ES-I3 (cell line): ENCODE measurements around the gene PARD6G.

ENCODE experiments used
- H3K36me3 ChIP-seq: 2 replicates; pipeline ENCODE4 v1.6.1; 2013; ENCODE audit warnings: mild to moderate bottlenecking, low read length, control low read depth, moderate library complexity; ENCODE audit not compliant: insufficient read depth
- H3K4me1 ChIP-seq: 2 replicates; pipeline ENCODE4 v1.6.1; 2013; ENCODE audit warnings: mild to moderate bottlenecking, control low read depth, low read length; ENCODE audit not compliant: insufficient read depth
- H3K9ac ChIP-seq: 2 replicates; pipeline ENCODE4 v1.6.1; 2013; ENCODE audit warnings: low read depth, mild to moderate bottlenecking, low read length, moderate library complexity
- H3K9me3 ChIP-seq: 2 replicates; pipeline ENCODE4 v1.6.1; 2013; ENCODE audit warnings: mild to moderate bottlenecking, low read length, moderate library complexity; ENCODE audit not compliant: control insufficient read depth, insufficient read depth

Gene PARD6G

DNA sequence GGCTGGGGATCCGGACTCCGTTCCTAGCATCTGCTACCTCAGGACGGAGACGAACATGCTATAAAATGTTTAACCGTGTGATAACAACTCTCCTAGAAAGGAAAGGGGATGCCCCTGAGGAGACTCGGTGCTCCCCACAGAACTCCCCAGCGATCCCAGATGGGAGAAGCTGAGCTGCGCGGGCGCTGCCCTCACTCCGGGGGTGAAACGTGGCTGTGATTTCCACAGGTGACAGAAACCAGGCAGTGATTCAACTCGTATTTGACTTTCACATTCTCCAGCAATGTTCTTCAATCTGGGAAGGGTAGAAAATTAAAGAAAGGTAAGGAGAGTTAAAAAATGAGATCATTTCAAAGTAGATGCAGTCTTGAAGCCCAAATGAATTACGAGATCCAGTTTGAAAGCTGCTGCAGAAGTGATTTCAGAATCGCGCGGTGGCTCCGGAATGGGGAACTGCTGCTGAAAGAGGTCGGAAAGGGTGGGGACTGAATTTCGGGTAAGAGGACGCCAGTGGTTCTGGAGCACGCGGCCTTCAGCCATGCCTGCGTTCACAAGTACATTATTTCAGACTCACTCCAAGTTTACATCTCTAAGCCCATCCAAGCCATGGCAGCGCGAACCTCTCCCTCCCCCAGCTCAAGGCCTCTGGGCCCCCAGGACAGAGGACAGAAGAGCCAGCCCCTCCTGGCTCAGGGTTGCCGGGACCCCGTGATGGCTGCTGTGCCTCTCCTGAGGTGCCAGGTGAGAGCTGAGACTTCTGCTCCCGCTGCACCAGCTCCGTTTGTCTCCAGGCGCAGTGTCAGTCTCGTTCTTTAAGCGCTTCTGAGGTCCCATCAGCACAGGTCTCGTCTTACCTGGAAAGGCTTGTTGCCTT lies 98.8 kb downstream of the PARD6G start:
- no peaks in the 10 kb centered on the region for H3K4me1 ChIP-seq
- no peaks in the 10 kb centered on the region for H3K9me3 ChIP-seq
- H3K9ac ChIP-seq: no peak overlapping the region
- H3K36me3 ChIP-seq: peaks cover 15% of the 10 kb centered on the region

DNA sequence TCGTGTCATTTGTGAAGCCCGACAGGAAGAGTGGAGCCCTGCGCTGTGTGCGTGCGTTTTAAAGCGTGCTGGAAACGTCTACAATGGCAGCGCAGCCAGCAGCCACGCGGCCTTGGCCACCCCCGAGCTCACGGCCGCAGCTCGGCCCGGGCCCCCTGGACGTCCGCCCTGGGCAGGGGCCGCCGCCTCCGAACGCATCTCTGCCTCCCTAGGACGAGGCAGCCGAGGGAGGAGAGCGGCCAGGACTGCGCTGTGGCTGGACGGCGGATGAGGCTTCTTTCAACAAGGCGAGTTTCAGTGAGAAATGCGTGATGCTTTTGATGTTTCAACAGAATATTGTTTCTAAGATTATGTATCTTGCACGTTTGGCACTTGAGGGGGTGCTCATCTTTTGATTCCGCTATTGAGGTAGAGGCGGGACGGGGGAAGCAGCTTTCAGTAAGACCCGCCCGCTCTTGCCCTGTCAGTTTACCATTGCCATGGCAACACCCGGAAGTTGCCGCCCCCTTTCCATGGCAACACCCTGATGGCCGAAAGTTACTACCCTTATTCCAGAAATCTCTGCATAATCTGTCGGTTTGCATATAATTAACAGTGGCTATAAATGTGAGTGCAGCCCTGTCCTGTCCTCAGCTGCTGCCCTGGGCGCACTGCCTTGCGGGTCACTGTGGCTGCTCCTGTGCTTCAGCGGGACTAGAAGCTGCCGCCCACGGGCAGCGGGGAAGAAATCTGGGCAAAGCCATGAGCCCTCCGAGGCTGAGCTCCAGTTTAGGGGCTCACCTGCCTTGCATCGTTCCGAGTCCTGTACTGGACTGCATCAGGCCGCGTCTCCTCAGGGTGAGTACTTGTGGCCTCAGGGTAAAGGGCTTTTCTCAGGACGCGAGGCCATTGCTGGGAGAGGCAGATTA lies 99.6 kb downstream of the PARD6G start:
- Histone ChIP-seq H3K36me3 (peaks cover 15% of the 10 kb centered on the region), H3K4me1 (no peaks in the 10 kb centered on the region), H3K9me3 (no peaks in the 10 kb centered on the region), H3K9ac (no peak overlapping the region)

GRCh38 chr18:80147037-80147417 lies 100.3 kb downstream of the PARD6G start:
- Histone ChIP-seq H3K4me1 (no peaks in the 10 kb centered on the region), H3K36me3 (peaks cover 15% of the 10 kb centered on the region), H3K9ac (no peak overlapping the region), H3K9me3 (no peaks in the 10 kb centered on the region)

GRCh38 chr18:80145196-80145804 lies 102.0 kb downstream of the PARD6G start:
- Histone ChIP-seq H3K9ac (no peak overlapping the region), H3K9me3 (no peaks in the 10 kb centered on the region), H3K4me1 (no peaks in the 10 kb centered on the region), H3K36me3 (peaks cover 15% of the 10 kb centered on the region)

GRCh38 chr18:80143881-80144280 lies 103.4 kb downstream of the PARD6G start:
- H3K4me1 ChIP-seq: no peaks in the 10 kb centered on the region
- peaks cover 14% of the 10 kb centered on the region for H3K36me3 ChIP-seq
- H3K9ac ChIP-seq: no peak overlapping the region
- no peaks in the 10 kb centered on the region for H3K9me3 ChIP-seq

GRCh38 chr18:80140455-80140985 lies 106.8 kb downstream of the PARD6G start:
- Histone ChIP-seq H3K9me3 (no peaks in the 10 kb centered on the region), H3K36me3 (peaks cover 27% of the 10 kb centered on the region), H3K4me1 (no peaks in the 10 kb centered on the region), H3K9ac (no peak overlapping the region)

DNA sequence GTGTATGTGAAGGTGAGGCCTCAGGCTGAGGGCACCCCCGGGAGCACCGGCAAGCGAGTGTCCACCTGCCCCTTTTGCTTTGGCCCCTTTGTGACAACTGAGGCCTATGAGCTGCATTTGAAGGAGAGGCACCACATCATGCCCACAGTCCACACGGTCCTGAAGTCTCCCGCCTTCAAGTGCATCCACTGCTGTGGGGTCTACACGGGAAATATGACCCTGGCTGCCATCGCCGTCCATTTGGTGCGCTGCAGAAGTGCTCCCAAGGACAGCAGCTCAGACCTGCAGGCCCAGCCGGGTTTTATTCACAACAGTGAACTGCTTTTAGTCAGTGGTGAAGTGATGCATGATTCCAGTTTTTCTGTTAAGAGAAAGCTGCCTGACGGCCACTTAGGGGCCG lies 109.3 kb downstream of the PARD6G start:
- H3K4me1 ChIP-seq: no peaks in the 10 kb centered on the region
- no peaks in the 10 kb centered on the region for H3K9me3 ChIP-seq
- H3K9ac ChIP-seq: no peak overlapping the region
- peaks cover 37% of the 10 kb centered on the region for H3K36me3 ChIP-seq

DNA sequence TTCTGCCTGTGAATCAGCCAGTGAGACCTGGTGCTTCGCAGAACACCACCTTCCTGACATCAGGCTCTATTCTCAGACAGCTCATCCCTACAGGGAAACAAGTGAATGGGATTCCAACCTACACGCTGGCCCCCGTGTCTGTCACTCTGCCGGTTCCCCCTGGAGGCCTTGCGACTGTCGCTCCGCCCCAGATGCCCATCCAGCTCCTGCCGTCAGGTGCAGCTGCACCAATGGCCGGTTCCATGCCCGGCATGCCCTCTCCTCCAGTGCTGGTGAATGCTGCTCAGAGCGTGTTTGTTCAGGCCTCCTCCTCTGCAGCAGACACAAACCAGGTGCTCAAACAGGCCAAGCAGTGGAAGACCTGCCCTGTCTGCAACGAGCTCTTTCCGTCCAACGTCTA lies 110.2 kb downstream of the PARD6G start:
- H3K9me3 ChIP-seq: no peaks in the 10 kb centered on the region
- H3K36me3 ChIP-seq: peaks cover 40% of the 10 kb centered on the region
- no peaks in the 10 kb centered on the region for H3K4me1 ChIP-seq
- no peak overlapping the region for H3K9ac ChIP-seq

DNA sequence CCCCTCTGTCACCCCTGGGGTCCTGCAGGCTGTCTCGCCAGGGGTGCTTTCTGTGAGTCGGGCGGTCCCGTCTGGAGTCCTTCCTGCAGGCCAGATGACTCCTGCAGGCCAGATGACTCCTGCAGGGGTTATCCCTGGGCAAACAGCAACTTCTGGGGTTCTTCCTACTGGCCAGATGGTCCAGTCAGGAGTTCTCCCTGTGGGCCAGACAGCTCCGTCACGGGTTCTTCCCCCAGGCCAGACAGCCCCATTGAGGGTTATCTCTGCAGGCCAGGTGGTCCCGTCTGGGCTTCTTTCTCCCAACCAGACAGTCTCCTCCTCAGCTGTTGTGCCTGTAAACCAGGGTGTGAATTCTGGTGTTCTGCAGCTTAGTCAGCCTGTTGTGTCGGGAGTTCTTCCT lies 110.6 kb downstream of the PARD6G start:
- Histone ChIP-seq H3K36me3 (peaks cover 41% of the 10 kb centered on the region), H3K9ac (no peak overlapping the region), H3K4me1 (no peaks in the 10 kb centered on the region), H3K9me3 (no peaks in the 10 kb centered on the region)

GRCh38 chr18:80135136-80135535 lies 112.2 kb downstream of the PARD6G start:
- no peak overlapping the region for H3K9ac ChIP-seq
- peaks cover 41% of the 10 kb centered on the region for H3K36me3 ChIP-seq
- H3K4me1 ChIP-seq: peaks cover 3% of the 10 kb centered on the region; the same call in 1 of the 2 replicates
- H3K9me3 ChIP-seq: no peaks in the 10 kb centered on the region

DNA sequence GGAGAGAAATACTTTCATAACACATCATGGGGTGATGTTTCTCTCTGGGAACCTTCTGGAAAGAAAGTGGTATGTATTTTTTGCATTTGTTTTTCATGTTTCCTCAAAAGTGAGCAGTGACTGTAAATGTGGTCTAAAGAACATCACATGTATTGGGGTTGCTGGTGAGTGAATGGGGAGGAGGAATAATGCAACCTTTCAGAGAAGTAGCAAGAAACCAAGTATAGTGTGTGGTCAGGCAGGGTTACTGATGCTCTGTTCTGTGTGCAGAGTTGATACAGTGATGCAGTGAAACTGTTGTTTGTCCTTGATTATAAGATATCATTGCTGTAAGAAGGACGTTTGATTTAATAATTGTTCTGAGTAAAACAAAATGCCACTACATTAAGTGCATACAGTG lies 114.2 kb downstream of the PARD6G start:
- no peak overlapping the region for H3K9ac ChIP-seq
- H3K36me3 ChIP-seq: peaks cover 32% of the 10 kb centered on the region
- peaks cover 9% of the 10 kb centered on the region; the same call in 1 of the 2 replicates for H3K4me1 ChIP-seq
- H3K9me3 ChIP-seq: no peaks in the 10 kb centered on the region

DNA sequence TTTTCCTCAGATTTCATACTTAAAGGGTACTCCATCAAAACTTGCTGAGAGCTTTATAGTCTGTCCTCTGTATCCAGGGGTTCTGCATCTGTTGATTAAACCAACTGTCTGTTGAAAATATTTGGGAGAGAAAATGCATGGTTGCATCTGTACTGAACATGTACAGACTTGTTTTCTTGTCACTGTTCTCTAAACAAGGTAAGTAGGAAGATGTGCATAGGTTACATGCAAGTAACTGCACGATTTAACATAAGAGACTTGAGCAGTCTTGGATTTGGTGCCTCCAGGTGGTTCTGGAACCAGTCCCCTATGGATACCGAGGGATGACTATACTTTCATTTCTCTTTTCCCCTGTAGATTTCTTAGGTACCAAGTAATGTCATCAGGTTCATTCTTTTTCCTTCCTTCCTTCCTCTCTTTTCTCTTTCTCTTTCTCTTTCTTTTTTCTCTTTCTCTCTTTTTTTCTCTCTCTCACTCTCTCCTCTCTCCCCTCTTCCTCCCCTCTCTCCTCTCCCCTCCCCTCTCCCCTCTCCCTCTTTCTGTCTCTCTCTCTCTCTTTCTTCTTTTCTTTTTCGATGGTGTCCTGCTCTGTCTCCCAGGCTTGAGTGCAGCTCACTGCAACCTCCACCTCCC lies 115.0 kb downstream of the PARD6G start:
- Histone ChIP-seq H3K4me1 (peaks cover 9% of the 10 kb centered on the region; the same call in 1 of the 2 replicates), H3K36me3 (peaks cover 24% of the 10 kb centered on the region), H3K9me3 (no peaks in the 10 kb centered on the region), H3K9ac (no peak overlapping the region)

DNA sequence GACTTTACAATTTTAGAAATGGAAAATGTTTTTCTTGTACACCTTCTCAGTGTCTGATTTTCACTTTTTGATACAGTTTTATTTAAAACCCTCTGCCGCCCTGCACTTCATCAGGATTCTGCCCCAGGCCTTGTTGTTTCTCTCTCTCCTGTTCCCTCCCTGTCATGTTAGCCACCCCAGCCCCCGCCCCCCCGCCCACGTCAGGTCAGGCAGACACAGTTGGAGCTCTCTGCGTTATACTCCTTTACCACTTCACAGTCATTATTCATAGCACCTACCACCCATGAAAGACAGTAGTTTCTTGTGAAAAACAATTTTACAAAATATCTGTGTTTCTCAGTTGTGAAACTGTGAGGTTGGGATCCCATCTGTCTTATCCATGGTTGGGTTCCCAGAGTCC lies 116.8 kb downstream of the PARD6G start:
- no peak overlapping the region for H3K9ac ChIP-seq
- H3K9me3 ChIP-seq: no peaks in the 10 kb centered on the region
- H3K36me3 ChIP-seq: peaks cover 23% of the 10 kb centered on the region
- peaks cover 9% of the 10 kb centered on the region; the same call in 1 of the 2 replicates for H3K4me1 ChIP-seq
